ENCODE data around the gene INTS11.

INTS11 gene

GRCh38 chr1:1299686-1300351 is 24.6 kb downstream of the INTS11 start:
- DNase-seq (ENCODE audit: low read depth), result no peak

- no peak for DNase-seq (ENCODE audit: low read depth)
These were observed 25.4 kb downstream of the INTS11 start for GRCh38 chr1:1298861-1299685.

DNA sequence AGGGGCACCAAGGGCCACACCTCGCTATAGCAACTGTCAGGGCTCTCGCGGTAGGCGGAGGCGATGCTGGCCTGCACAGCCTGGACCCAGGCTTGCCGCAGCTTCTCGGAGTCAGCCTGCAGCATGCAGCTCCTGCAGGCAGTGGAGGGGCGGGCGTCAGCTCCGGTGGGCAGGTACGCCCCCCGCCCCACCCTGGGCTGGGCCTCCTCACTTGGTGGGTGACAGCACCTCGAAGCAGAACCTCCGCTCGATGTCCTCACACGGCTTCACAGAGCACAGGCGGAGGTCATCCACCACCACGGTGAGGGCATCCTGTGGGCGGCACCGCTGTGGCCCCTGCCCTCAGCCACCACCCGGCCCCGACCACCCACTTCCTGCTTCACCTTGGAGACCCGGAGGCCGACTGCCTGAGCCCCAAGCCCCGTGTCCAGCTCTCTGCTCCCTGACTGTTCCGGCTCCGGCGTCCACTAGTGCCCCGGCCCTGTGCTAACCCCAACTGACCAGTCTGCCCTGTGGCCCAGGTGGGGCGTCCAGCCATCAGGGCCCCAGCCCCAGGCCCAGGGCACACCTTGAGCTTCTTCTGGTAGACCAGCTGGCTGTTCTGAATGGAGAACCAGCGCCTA is 26.5 kb downstream of the INTS11 start:
- no peak for DNase-seq (ENCODE audit: low read depth)

DNA sequence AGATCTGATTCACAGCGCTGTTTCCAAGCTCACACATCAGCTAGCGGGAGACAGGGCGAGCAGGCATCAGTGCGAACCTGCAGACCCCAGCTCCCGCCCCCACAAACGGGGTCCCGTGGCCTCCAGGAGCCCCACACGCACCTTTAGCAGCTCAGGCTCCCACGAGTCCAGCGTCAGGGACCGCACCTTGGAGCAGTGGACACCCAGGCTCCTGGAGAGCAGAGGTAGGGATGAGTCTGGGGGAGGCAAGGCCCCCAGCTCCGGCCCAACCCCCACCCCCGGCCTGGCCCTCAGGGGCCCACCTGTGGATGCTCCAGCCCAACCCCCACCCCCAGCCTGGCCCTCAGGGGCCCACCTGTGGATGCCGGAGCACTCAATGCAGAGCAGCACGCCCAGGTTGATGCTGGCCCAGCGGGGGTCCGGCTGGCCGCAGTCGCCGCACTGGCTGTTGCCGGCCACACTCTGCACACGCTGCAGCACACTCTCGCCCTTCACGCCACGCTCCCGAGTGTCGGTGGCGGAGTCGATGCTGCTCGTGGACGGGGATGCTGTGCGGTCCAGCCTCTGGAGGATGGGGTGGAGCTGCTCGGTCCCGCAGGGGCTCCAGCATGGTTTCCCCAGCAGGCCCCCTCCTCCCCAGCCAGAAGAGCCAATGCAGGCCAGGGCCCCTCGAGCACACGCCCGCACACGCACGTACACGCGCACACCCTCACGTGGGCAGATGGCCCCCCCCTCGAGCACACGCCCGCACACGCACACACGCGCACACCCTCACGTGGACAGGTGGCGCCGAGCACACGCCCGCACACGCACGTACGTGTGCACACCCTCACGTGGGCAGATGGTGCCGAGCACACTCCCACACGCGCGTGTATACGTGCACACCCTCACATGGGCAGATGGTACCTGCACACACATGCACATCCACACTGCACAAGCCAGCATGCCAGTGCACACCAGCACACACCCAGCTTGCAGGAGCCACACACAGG is 28.1 kb downstream of the INTS11 start:
- no peak for DNase-seq (ENCODE audit: low read depth)

- no peak for DNase-seq (ENCODE audit: low read depth)
These were observed 29.1 kb downstream of the INTS11 start for GRCh38 chr1:1295154-1295923.

DNA sequence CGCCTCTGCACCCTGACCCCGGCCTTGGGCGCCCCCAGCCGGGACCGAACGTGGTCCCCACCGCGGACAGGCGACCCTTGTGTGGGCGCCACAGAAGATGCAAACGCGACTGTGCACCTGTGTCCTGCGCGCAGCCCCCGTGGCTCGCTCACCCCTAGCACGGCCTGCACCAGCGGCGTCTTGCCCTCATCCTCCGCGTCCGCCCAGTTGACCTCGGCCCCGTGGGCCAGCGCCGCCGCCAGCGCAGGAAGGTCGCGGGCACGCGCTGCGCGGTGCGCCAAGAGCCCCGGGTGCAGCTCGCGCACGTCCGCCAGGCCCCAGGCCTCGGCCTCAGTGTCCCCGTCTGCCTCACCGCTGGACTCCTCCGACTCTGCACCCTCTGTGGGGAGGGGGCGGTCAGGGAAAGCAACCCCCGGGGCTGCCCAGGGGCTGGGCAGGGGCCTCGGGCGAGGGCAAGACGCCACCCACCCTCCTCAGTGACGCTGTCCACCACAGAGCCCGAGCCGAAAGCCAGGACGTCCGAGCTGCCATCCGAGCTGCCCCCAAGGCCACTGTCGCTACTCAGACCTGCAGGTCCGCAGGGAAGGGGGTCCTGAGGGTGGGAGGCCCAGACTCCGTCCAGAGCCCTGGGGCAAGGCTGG is 30.1 kb downstream of the INTS11 start:
- no peak for DNase-seq (ENCODE audit: low read depth)

DNA sequence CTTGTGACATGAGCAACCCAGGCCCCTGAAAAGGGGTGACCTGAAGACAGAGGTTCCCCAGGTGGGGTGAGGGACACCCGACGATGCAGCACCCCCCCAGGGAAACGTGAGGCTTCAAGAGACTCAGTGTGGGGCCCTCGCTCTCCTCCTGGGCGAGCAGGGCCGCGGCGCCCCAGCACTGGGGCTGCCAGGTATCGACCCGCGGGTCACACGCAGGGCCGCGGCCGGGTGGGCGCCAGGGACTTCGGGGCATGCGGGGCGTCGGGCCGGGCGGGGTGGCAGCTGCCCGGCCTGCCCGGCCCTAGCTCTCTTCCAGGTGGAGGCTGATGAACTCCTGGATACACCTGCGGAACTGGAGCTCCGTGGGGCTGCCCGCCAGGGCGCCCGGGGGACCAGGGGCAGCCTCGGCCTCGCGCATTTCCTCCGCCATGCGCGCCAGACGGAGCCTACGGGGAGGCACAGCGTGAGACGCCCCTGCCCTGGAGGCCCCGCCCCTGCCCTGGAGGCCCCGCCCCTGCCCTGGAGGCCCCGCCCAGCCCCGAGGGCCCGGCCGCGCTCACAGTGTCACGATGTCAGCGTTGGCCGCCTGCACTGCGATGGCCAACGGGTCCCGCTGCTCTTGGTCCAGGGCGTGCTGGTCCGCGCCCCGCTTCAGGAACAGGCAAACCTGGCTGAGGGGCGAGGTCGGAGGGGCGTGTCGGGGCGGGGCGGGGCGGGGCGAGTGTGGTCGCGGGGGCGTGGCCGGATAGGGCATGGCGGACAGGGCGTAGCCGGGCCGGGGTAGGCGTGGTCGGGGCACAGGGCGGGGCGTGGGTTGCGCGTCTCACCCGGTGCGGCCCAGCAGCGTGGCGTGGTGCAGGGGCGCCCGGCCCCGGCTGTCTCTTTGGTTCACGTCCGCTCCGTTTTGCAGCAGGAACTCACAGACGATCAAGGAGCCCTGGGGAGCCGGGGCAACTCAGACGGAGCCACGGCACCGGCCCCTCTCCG is 30.9 kb downstream of the INTS11 start:
- DNase-seq (ENCODE audit: low read depth), result no peak

DNA sequence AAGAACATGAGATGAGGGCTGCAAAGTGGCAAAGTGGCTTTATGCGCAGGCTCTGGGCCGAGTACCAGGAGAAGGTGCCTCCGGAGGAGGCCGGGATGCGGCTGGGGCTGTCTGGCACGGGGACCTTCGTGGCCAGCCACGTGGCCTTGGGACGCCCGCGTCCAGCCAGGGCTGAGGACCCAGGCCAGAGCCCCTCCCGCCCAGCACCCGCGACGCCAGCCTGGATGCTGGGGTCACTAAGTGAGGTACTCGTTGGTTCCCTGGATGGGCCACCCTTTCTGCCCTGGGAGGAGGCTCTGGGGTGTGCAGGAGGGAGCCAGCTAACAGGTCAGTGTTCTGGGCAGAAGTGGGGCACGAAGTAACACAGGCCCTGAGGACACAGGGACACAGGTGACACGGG is 31.6 kb downstream of the INTS11 start:
- no peak for DNase-seq (ENCODE audit: low read depth)

DNA sequence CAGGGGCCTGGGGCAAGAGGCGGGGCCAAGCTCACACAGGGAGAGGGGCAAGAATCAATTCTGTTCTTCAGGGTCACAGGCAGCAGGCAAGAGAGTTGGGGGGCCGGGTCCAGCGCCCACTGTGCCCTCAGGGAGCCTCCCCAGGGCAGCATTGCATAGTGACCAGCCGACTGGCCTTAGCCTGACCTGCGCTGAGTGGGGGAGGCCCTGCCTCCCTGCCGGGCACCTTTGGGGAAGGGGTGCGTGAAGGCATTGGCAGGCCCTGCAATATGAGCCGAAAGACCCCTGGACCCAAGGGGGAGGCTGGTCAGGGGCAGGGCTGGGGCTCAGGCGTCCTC is 32.0 kb downstream of the INTS11 start:
- DNase-seq (ENCODE audit: low read depth), result no peak

DNA sequence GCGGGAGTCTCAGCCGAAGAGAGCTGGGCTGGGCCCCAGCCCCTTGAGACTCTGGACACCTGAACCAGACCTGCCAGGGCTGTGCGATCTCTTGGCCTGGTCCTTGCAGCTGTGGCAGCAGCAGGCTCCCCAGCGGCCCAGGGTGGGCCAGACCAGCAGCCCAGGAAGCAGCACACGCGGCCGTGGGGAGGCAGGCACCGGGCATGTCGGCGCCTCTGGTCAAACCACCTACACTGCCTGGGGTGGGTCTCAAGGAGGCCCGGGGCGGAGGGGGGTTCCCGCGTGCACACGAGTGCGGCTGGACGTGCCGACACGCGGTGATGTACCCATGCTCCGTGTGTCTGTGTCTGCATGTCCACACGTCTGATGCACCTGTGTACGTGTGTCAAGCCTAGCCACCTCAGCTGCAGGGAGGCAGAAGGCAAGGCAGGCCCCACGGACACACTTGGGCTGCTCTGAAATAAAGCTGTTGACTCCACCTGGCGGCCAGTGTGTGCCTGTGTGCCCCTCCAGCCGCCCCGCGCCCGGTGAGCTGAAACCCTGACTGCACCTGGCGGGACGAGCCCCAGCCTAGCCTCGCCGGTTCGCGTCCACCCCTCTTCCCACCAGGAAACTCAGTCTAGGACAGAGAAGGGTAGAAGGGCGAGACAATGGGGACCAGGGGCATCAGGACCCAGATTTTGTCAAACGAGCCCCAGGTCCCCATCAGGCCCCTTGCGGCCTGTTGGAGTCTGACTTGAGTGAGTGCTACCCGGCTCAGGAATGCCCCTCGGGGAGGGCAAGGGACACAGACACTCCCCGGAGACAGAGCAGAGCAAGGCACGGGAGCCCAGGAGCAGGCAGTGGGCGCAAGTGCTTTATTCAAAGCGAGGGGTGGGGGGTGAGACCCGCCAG is 32.7 kb downstream of the INTS11 start:
- DNase-seq (ENCODE audit: low read depth), result no peak

DNA sequence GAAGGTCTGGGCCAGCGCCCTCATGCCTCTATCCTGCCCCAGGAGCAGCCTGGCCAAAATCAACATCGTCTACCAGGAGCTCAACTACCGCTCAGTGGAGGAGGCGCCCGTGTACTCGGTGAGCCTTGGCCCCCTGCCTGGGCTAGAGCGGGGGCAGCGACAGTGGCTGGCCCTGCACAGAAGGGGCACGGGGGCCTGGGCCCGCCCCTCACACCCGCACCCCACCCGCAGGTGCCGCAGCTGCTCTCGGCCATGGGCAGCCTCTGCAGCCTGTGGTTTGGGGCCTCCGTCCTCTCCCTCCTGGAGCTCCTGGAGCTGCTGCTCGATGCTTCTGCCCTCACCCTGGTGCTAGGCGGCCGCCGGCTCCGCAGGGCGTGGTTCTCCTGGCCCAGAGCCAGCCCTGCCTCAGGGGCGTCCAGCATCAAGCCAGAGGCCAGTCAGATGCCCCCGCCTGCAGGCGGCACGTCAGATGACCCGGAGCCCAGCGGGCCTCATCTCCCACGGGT is 33.4 kb downstream of the INTS11 start:
- DNase-seq (ENCODE audit: low read depth), result no peak

DNA sequence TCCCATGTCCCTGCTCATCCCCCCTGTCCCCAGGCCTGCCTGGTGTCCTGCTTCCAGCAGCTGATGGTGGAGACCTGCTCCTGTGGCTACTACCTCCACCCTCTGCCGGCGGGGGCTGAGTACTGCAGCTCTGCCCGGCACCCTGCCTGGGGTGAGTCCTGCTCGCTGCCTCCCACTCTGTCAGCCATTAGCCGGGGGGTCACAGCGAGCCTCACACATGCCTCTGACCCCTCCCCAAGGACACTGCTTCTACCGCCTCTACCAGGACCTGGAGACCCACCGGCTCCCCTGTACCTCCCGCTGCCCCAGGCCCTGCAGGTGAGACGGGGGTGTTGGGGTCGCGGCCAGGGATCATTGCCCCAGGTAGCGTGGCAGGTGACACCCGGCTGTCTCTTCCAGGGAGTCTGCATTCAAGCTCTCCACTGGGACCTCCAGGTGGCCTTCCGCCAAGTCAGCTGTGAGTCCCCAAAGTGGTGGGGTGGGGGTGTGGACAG is 34.2 kb downstream of the INTS11 start:
- no peak for DNase-seq (ENCODE audit: low read depth)

GRCh38 chr1:1287288-1288110 is 37.0 kb downstream of the INTS11 start:
- no peak for DNase-seq (ENCODE audit: low read depth)

DNA sequence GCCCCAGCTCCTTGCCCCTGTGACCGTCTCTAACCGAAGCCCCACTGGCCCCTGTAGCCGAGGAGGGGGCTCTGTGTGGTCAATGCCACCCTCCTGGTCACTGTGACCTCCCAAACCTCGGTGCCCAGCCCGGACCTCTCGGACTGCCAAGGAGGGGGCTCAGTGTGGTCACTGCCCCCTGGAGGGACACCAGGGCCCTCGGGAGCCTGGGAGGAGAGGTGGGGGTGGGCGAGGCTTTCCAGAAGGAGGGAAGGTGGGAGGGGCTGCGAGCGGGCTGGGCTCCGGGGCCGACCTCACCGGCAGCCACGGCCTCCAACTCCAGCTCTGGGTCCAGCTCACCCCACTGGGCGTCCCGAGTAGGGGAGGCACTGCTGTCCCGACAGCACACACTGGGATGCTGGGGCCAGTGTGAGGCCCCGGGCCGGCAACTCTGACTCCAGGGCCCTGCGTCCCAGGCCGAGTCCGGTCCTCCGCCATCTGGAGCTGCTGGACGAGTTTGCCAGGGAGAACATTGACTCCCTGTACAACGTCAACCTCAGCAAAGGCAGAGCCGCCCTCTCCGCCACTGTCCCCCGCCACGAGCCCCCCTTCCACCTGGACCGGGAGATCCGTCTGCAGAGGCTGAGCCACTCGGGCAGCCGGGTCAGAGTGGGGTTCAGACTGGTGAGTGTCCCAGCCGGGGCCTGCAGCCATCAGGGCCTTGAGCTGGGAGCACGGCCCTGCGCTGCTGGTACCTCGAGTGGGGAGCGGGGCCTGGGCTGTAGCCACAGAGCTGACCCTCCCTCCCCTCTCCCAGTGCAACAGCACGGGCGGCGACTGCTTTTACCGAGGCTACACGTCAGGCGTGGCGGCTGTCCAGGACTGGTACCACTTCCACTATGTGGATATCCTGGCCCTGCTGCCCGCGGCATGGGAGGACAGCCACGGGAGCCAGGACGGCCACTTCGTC is 37.9 kb downstream of the INTS11 start:
- no peak for DNase-seq (ENCODE audit: low read depth)

DNA sequence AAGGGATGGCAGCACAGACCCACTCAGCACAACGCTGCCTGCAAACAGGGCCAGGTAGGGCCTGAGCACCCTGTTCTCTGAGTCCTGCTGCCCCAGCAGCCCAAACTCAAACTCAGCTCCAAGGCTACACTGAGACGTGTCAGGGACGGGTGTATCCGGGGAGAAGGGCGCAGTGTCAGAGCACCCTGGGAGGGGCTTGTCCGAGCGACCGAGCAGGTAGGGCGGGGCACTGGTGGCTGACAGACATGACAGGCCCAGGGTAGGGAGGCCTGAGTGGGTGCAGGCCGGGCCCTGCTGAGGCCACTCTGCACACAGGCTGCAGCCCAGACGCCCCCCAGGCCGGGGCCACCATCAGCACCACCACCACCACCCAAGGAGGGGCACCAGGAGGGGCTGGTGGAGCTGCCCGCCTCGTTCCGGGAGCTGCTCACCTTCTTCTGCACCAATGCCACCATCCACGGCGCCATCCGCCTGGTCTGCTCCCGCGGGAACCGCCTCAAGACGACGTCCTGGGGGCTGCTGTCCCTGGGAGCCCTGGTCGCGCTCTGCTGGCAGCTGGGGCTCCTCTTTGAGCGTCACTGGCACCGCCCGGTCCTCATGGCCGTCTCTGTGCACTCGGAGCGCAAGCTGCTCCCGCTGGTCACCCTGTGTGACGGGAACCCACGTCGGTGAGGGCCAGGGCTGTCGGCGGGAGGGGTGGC is 38.7 kb downstream of the INTS11 start:
- no peak for DNase-seq (ENCODE audit: low read depth)
